Esophagus squamous epithelium (tissue), 5 donors: ENCODE data around the gene HOXB6. TPM values are rescaled to one million over a fixed set of nuclear protein-coding genes. Genes with fewer than 3 reads are reported as not detected.
A peak's percentile ranks its signal among the peaks of the same experiment; 100 is the strongest.

Source experiments
- DNase-seq: peaks from one replicate; lab custom pipeline; 2025; lab: John Stamatoyannopoulos, UW
- H3K27ac ChIP-seq, 4 donors: fragments of 200-600 bp; sonication (generic); one replicate each; pipeline ENCODE4 v1.5.1; 2016 to 2019; ENCODE audit warnings: mild to moderate bottlenecking in 1 of 4
- H3K27me3 ChIP-seq, 4 donors: fragments of 200-600 bp; sonication (generic); 1 replicate in 3 of 4; 2 replicates in 1 of 4; pipeline versions ENCODE4 v1.5.1 to v1.6.0; 2017 to 2021; ENCODE audit warnings: antibody characterized with exemption in 1 of 4
- H3K36me3 ChIP-seq, 3 donors: fragments of 200-600 bp; sonication (generic); one replicate each; pipeline ENCODE4 v1.5.1; 2016 to 2019
- H3K4me1 ChIP-seq, 3 donors: fragments of 200-600 bp; sonication (generic); one replicate each; pipeline ENCODE4 v1.5.1; 2017 to 2019
- H3K4me3 ChIP-seq, 4 donors: fragments of 200-600 bp; sonication (generic); 1 replicate in 3 of 4; 2 replicates in 1 of 4; pipeline ENCODE4 v1.5.1; 2016 to 2019; ENCODE audit warnings: mild to moderate bottlenecking in 2 of 4, moderate library complexity in 1 of 4
- H3K9me3 ChIP-seq, 3 donors: fragments of 200-600 bp; sonication (generic); one replicate each; pipeline ENCODE4 v1.5.1; 2016 to 2019
- POLR2A ChIP-seq, 4 donors: fragments of 450-650 bp; IDR thresholded peaks; one replicate each; pipeline ENCODE4 v1.6.1; 2017; ENCODE audit warnings: antibody characterized with exemption in 4 of 4, mild to moderate bottlenecking in 4 of 4, moderate library complexity in 3 of 4
- WGBS, 2 donors: methylation state at CpG; one replicate each; pipeline ENCODE4 v1.1.5; 2018; 5-methylcytosine and 5-hydroxymethylcytosine counted together
- intact Hi-C: fragments of 100-400 bp; cut with DNase I; formaldehyde crosslinking; loops from one replicate; pipeline ENCODE4 v1.15.0; 2022
- total RNA-seq, 4 donors: library from RNA; depleted of rRNA; stranded (reverse); fragments of >200 nt; gene quantifications; one replicate each; pipeline ENCODE4 v1.1.0, GENCODE V29; 2016
- TF ChIP-seq, protein P1 (sequence below), 6 experiments: fragments of 450-650 bp in 4 of 6; fragments of 200-600 bp in 2 of 6; sonication (generic) in 2 of 6; IDR thresholded peaks; one replicate each; pipeline ENCODE4 v1.5.1; 2016 to 2019; ENCODE audit warnings: antibody characterized with exemption in 6 of 6, mild to moderate bottlenecking in 4 of 6, moderate library complexity in 4 of 6
- donor health status: DM: yes; HTN: yes; CAD: no.

The HOXB6 gene
- total RNA-seq, 4 donors from 2014 or later: 1.3 to 3.1 TPM; not detected in 2

DNA sequence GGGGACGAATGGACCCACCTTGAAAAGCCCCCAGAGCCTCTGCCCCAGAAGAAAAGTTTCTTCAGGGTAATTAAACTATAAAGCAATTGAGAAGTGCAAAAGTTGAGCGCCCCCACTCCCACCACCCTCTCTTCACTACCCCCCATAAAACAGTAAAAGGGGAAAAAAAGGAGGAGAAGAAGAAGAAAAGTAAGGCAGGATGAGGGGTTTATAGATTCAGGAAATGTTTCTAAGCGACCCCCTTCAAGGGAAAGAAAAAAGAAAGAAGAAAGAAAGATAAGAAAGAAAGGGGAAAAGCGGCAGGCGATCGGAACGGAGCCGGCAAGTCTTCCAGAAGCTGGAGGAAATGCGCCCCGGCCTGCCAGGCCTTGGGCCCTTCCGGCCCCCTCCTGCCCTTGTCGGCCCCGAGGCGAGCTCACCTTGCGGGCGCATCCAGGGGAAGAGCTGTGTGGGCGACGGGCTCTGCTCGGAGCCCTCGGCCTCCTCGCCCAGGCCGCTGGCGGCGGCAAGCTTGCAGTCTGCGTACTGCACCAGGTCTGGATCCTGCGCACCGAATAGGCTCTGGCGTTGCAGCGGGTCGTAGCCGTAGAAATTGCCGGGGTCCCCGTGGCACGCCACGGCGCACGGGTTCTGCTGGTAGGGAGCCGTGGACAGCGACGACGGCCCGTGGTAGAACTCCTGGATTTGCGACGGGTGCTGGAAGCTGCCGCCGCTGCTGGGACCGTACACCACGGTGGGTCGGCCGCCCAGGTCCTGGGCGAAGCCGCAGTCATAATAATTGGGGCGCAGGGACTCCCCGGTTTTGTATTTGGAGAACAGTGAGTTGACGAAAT is 9.3 kb upstream of the HOXB6 start:
- Histone ChIP-seq H3K4me3 (peak overlapping the region in 1 of 4 donors; percentile 40), H3K27me3 (peaks cover 45 to 100% (median 81%) of the 10 kb centered on the region in 4 donors), H3K4me1 (peaks cover 13 to 62% (median 40%) of the 10 kb centered on the region in 3 donors), H3K27ac (no peak overlapping the region), H3K9me3 (no peaks in the 10 kb centered on the region), H3K36me3 (no peaks in the 10 kb centered on the region)
- no peak for DNase-seq
- 7 to 19% methylated on average over 8 to 37 of the region's 55 CpGs for WGBS, 2 donors
- intact Hi-C loops: no loop called here
- TF ChIP-seq, protein P1, sequence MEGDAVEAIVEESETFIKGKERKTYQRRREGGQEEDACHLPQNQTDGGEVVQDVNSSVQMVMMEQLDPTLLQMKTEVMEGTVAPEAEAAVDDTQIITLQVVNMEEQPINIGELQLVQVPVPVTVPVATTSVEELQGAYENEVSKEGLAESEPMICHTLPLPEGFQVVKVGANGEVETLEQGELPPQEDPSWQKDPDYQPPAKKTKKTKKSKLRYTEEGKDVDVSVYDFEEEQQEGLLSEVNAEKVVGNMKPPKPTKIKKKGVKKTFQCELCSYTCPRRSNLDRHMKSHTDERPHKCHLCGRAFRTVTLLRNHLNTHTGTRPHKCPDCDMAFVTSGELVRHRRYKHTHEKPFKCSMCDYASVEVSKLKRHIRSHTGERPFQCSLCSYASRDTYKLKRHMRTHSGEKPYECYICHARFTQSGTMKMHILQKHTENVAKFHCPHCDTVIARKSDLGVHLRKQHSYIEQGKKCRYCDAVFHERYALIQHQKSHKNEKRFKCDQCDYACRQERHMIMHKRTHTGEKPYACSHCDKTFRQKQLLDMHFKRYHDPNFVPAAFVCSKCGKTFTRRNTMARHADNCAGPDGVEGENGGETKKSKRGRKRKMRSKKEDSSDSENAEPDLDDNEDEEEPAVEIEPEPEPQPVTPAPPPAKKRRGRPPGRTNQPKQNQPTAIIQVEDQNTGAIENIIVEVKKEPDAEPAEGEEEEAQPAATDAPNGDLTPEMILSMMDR (IDR thresholded peaks at IDR 0.05): no peak
- TF ChIP-seq POLR2A (IDR thresholded peaks at IDR 0.05): no peak

DNA sequence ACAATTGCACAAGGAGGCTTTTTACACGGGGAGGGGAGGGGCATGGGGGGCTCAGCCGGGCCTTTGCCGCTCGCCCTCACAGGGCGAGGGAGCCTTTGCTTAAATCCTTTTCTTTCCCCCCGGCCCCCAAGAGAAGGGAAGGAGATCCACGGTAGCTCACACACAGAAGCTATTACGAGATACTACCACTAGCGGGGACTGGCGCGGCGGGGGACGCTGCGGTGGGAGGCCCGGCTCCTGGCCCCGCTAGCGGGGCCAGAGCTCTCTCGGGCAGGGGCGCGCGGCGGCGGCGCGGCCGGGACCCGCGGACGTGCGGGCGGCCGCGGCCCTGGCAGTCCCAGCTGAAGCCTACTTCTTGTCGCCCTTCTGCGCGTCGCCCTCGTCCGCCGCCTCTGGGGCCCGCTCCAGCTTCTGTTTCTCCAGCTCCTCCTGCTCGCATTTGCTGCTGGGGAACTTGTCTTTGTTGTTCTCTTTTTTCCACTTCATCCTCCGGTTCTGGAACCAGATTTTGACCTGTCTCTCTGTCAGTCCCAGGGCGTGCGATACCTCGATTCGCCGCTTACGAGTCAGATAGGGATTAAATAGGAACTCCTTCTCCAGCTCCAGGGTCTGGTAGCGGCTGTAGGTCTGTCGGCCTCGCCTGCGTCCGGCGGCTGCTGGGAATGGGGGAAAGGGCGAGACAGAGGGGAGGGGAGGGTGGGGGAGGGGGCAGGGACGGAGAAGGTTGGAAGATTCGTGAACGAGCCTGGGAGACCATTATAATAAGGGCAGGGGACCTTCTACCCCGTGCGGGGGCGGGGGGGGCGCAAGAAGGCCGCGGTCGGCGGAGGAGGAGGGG is 8.3 kb upstream of the HOXB6 start:
- Histone ChIP-seq H3K36me3 (no peaks in the 10 kb centered on the region), H3K9me3 (no peaks in the 10 kb centered on the region), H3K4me3 (peak overlapping the region; percentile 1 to 67 (median 14)), H3K4me1 (peaks cover 13 to 53% (median 40%) of the 10 kb centered on the region in 3 donors), H3K27ac (no peak overlapping the region), H3K27me3 (peaks cover 49 to 100% (median 84%) of the 10 kb centered on the region in 4 donors)
- TF ChIP-seq POLR2A (IDR thresholded peaks at IDR 0.05): no peak
- TF ChIP-seq, protein P1 (IDR thresholded peaks at IDR 0.05): peak in 1 of 6 experiments; percentile 29
- DNase-seq: no peak
- WGBS, 2 donors: 3 to 4% methylated on average over 24 to 31 of the region's 67 CpGs
- intact Hi-C loops: no loop called here

DNA sequence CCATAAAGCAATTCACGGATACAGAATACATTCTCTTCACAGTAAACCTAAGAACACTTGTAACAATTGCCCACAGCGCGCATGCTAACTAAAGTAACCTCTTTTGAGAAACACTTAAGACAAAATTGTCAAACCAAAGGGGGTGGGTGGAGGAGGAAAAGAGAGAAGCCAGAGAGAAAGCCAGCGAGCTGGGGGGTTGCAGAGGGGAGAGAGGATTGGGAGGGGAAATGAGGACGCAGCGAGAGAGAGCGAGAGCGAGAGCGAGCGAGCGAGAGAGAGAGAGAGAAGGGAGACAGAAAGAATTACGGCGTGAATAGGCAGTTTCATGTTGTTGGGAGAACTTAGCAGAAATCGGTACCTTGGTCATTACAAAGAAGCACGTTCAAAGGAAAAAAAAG is 7.7 kb upstream of the HOXB6 start:
- no peak for TF ChIP-seq POLR2A (IDR thresholded peaks at IDR 0.05)
- TF ChIP-seq, protein P1 (IDR thresholded peaks at IDR 0.05): no peak
- Histone ChIP-seq H3K4me1 (peaks cover 13 to 48% (median 40%) of the 10 kb centered on the region in 3 donors), H3K36me3 (no peaks in the 10 kb centered on the region), H3K4me3 (peak overlapping the region; percentile 1 to 67 (median 14)), H3K27me3 (peaks cover 51 to 100% (median 83%) of the 10 kb centered on the region in 4 donors), H3K9me3 (no peaks in the 10 kb centered on the region), H3K27ac (no peak overlapping the region)
- WGBS, 2 donors: 4% methylated on average over 15 of the region's 15 CpGs
- intact Hi-C loops: no loop called here
- no peak for DNase-seq

DNA sequence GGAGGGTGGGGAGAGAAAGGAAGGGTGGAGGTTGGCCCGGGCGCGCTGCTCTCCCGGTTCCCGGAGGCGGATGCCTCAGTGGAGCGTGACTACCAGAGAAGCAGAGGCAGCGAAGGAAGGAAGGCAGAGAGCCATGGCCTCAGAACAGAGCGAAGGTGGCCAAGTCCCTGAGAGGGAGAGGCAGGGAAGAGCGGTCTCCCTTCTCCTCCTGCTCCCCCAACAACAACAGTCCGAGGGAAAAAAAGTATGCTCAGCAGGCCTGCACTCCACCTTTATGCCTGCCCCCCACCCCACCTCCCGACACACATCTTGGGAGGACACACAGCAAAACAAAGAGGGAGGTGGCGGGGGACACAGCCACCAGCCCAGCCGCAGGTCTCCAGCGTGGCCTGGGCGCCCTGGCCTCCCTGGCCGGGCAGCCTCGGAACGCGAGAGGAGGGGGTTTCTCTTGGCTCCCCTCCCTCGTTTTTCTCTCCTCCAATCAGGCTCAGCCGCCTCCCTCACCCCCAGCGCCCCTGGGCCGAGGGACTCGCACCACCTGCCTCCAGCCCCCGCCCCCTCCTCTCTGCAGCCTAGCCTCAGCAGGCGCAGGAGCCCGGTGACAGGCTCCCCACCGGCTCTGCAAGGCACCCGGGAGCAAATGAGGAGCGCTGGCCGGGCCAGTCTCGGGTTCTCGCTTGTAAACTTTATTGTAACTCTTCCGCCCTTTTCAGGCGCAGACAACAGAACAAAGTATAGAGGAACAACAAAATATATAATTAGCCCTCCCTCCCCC is 7.1 kb upstream of the HOXB6 start:
- DNase-seq: no peak
- peaks cover 50 to 100% (median 84%) of the 10 kb centered on the region in 4 donors for H3K27me3 ChIP-seq
- H3K27ac ChIP-seq: no peak overlapping the region
- intact Hi-C loops: no loop called here
- TF ChIP-seq, protein P1 (IDR thresholded peaks at IDR 0.05): no peak
- TF ChIP-seq POLR2A (IDR thresholded peaks at IDR 0.05): no peak
- peak overlapping the region in 3 of 4 donors; percentile 43 to 67 (median 51) for H3K4me3 ChIP-seq
- 10 to 11% methylated on average over 13 to 29 of the region's 36 CpGs for WGBS, 2 donors
- no peaks in the 10 kb centered on the region for H3K36me3 ChIP-seq
- H3K9me3 ChIP-seq: no peaks in the 10 kb centered on the region
- peaks cover 13 to 48% (median 40%) of the 10 kb centered on the region in 3 donors for H3K4me1 ChIP-seq
